ENCODE data around the gene SDK1. TPM values are rescaled to one million over a fixed set of nuclear protein-coding genes. Genes with fewer than 3 reads are reported as not detected.
"Not testable (repeated sequence)": the region's sequence is repeated elsewhere in the genome, so short reads cannot be mapped to it uniquely, and the experiment has no call there.

SDK1 gene
- total RNA-seq, 2 experiments from 2014 or later: 0.25 to 0.78 TPM

DNA sequence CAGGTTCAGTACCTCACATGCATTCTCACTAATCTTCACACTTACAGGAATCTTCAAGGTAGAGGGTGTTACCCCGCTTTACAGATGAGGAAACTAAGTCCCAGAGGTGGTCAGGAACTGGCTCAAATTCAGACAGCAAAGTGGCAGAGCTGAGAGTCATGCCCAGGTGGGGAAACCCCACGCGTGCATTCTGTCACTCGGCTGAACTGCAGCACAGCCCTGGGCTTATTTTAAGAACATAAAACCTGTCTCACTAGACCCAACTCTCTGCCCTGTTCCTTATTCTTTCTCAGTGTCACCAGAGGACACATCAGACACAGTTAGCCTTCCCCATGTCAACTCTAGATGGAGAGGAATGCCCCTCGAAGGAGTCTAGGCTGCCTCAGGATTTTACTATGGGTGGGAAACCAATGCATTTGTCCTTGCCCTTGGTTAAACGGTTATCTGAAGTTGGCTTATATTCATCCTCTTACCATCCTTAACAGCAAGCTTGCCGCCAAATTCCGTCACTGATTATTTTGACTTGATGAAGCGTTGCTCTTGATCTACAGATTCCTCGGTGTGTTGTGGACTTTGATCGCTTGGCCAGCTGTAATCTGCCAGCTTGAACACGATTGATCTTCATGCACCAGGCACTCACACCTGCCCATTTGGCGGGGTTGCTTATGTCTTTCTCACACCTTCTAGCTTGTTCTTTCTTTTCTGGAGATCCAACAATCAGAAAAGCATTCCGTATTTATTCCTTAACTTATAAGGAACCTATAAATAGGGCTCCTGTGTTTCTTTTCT, 627.9 kb downstream of the SDK1 start:
- ATAC-seq: no peak
- TF ChIP-seq, protein P1, sequence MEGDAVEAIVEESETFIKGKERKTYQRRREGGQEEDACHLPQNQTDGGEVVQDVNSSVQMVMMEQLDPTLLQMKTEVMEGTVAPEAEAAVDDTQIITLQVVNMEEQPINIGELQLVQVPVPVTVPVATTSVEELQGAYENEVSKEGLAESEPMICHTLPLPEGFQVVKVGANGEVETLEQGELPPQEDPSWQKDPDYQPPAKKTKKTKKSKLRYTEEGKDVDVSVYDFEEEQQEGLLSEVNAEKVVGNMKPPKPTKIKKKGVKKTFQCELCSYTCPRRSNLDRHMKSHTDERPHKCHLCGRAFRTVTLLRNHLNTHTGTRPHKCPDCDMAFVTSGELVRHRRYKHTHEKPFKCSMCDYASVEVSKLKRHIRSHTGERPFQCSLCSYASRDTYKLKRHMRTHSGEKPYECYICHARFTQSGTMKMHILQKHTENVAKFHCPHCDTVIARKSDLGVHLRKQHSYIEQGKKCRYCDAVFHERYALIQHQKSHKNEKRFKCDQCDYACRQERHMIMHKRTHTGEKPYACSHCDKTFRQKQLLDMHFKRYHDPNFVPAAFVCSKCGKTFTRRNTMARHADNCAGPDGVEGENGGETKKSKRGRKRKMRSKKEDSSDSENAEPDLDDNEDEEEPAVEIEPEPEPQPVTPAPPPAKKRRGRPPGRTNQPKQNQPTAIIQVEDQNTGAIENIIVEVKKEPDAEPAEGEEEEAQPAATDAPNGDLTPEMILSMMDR (IDR thresholded peaks at IDR 0.05): no peak
- no peak for DNase-seq
- Mint-ChIP-seq H3K4me1 (ENCODE audit: low read depth) (no peaks in the 10 kb centered on the region), H3K4me3 (no peak overlapping the region), H3K36me3 (ENCODE audit: low read depth) (no peaks in the 10 kb centered on the region), H3K9me3 (no peaks in the 10 kb centered on the region), H3K27ac (no peak overlapping the region), H3K27me3 (peaks cover 5% of the 10 kb centered on the region)
- intact Hi-C loops (cut with micrococcal nuclease): no loop called here
- POLR2A ChIA-PET: no interaction called here
- CTCF ChIA-PET: no interaction called here

DNA sequence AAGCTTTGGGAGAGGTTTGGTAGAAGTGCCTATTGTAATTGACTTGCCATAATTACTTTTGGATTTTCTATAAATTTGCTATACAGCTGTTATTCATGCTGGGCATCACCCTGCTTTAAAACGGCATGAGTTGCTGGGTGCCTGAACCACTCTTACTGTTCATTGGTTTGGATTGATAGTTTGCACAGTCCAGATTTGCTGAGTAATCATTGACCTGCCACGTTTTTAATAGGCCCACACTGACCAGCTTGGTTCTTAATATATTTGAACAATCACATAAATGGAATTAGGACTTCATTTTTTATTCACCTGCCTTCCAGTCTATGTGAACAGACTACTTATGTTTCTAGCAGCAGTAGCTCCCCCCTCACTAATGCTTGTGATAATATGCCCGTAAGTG, 630.8 kb downstream of the SDK1 start:
- Mint-ChIP-seq H3K4me3 (no peak overlapping the region), H3K36me3 (ENCODE audit: low read depth) (no peaks in the 10 kb centered on the region), H3K4me1 (ENCODE audit: low read depth) (no peaks in the 10 kb centered on the region), H3K9me3 (peaks cover 6% of the 10 kb centered on the region), H3K27ac (no peak overlapping the region), H3K27me3 (peaks cover 3% of the 10 kb centered on the region)
- intact Hi-C loops (cut with micrococcal nuclease): no loop called here
- TF ChIP-seq, protein P1 (IDR thresholded peaks at IDR 0.05): no peak
- ChIA-PET POLR2A (no interaction called here), CTCF (no interaction called here)
- no peak for DNase-seq
- ATAC-seq: no peak

DNA sequence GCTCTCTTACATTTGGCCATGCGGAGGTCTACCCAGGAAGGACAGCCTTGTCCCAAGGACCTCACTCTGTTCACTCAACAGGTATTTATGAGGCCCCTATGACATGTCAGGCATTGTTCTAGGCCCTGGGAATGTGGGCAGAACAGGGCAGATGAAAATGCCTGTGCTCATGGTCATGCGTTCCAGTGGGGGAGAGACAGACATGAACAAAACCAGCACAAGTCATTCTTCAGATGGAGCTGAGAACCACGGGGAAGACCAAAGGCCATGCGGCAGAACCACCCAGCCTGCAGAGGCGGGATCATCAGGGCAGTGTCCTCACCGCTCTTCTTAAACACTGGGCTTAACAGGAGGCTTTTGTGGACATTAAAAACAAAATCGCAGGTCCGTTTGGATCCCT, 636.1 kb downstream of the SDK1 start:
- Mint-ChIP-seq H3K4me3 (no peak overlapping the region), H3K4me1 (ENCODE audit: low read depth) (no peaks in the 10 kb centered on the region), H3K36me3 (ENCODE audit: low read depth) (no peaks in the 10 kb centered on the region), H3K27me3 (no peaks in the 10 kb centered on the region), H3K27ac (no peak overlapping the region), H3K9me3 (peaks cover 6% of the 10 kb centered on the region)
- DNase-seq (no peak), ATAC-seq (no peak)
- TF ChIP-seq, protein P1 (IDR thresholded peaks at IDR 0.05): no peak
- POLR2A ChIA-PET: no interaction called here
- CTCF ChIA-PET: no interaction called here
- intact Hi-C loops (cut with micrococcal nuclease): no loop called here

DNA sequence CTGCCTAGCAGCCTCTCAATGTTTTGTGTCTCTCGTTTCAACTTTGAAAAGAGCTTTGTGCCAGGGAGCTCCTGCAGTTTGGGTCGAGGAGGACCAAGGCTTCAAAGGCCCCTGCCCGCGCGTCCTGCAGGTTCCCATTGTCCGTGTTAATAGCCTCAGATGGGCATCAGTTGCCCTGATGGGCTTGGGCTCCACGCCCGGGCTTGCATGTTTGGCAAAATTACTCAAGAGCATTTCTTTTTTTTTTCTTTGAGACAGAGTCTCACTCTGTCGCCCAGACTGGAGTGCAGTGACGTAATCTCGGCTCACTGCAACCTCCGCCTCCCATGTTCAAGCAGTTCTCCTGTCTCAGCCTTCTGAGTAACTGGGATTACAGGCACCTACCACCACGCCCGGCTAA, 636.6 kb downstream of the SDK1 start:
- DNase-seq (no peak), ATAC-seq (no peak)
- POLR2A ChIA-PET: no interaction called here
- intact Hi-C loops (cut with micrococcal nuclease): no loop called here
- Mint-ChIP-seq H3K27ac (no peak overlapping the region), H3K27me3 (no peaks in the 10 kb centered on the region), H3K9me3 (peaks cover 6% of the 10 kb centered on the region), H3K4me3 (no peak overlapping the region), H3K36me3 (ENCODE audit: low read depth) (no peaks in the 10 kb centered on the region), H3K4me1 (ENCODE audit: low read depth) (no peaks in the 10 kb centered on the region)
- CTCF ChIA-PET: no interaction called here
- TF ChIP-seq, protein P1 (IDR thresholded peaks at IDR 0.05): no peak

DNA sequence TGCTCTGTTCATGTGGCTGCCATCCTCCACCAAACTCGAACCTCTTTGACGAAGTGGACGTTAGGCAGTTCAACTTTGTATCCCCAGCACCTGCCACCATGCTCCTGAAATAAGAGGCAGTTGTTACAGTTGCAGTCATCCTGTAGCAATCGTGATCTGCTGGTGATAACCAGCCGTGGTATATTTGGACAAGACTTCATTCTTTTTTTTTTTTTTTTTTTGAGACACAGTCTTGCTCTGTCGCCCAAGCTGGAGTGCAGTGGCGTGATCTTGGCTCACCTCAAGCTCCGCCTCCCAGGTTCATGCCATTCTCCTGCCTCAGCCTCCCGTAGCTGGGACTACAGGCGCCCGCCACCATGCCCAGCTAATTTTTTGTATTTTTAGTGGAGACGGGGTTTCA, 640.7 kb downstream of the SDK1 start:
- ATAC-seq; CTCF ChIA-PET; DNase-seq; H3K36me3 Mint-ChIP-seq (ENCODE audit: low read depth); H3K4me3 Mint-ChIP-seq; H3K27me3 Mint-ChIP-seq; H3K4me1 Mint-ChIP-seq (ENCODE audit: low read depth); intact Hi-C loops (cut with micrococcal nuclease); H3K27ac Mint-ChIP-seq; POLR2A ChIA-PET; H3K9me3 Mint-ChIP-seq: not testable (repeated sequence)

Measured in activated CD8-positive, alpha-beta T cell treated with anti-CD3 and anti-CD28 coated beads for 36 hours (primary cell).